SK-N-SH (cell line): ENCODE results near the gene BMAL1. TPM values are rescaled to one million over a fixed set of nuclear protein-coding genes. Genes with fewer than 3 reads are reported as not detected.

Experiments used
- CTCF ChIA-PET: fragments of 300-600, 350-600 bp; formaldehyde crosslinking; extraction: SDS; loops from one replicate; lab custom pipeline; 2021; lab: Yijun Ruan, JAX
- POLR2A ChIA-PET: fragments of 350-600 bp; sonication (Branson Sonifier 250); formaldehyde crosslinking; extraction: SDS; loops from one replicate; lab custom pipeline; 2020; ENCODE audit warnings: antibody characterized with exemption, inconsistent platforms; lab: Yijun Ruan, JAX
- DNase-seq: peaks from one replicate; pipeline ENCODE4 v3.0.0; 2012
- H2AFZ ChIP-seq: fragments of 200-600 bp; sonication (generic); 2 replicates; pipeline ENCODE4 v1.8.1; 2016; ENCODE audit warnings: antibody characterized with exemption, mild to moderate bottlenecking, low read depth
- H3F3A ChIP-seq: fragments of 200-600 bp; sonication (generic); replicated peaks from 2 replicates; pipeline ENCODE3; 2016; ENCODE audit warnings: antibody characterized with exemption, mild to moderate bottlenecking; ENCODE audit not compliant: insufficient read depth
- H3K27ac ChIP-seq, 2 experiments: fragments of 200-500 bp in 1 of 2; fragments of 200-600 bp in 1 of 2; sonication (Bioruptor generic) in 1 of 2; sonication (generic), shearing (Covaris generic) in 1 of 2; 2 replicates each; pipeline versions ENCODE4 v1.5.1 to v1.6.1; 2014 to 2016; ENCODE audit warnings: low read depth in 2 of 2, inconsistent platforms in 1 of 2, low read length in 1 of 2, mild to moderate bottlenecking in 1 of 2, mixed read lengths in 1 of 2
- H3K27me3 ChIP-seq: fragments of 200-600 bp; sonication (generic), shearing (Covaris generic); 2 replicates; pipeline ENCODE4 v1.6.1; 2016; ENCODE audit warnings: mixed run types; ENCODE audit not compliant: insufficient read depth
- H3K36me3 ChIP-seq, 2 experiments: fragments of 200-500 bp in 1 of 2; fragments of 200-600 bp in 1 of 2; sonication (Bioruptor generic) in 1 of 2; sonication (generic) in 1 of 2; replicated peaks in 1 of 2; 2 replicates each; pipeline versions ENCODE3 to v1.5.1; 2014 to 2016; ENCODE audit warnings: low read length in 1 of 2, mild to moderate bottlenecking in 1 of 2; ENCODE audit not compliant: insufficient read depth in 2 of 2, control insufficient read depth in 1 of 2
- H3K4me1 ChIP-seq, 2 experiments: fragments of 200-500 bp in 1 of 2; fragments of 200-600 bp in 1 of 2; sonication (Bioruptor generic) in 1 of 2; sonication (generic), shearing (Covaris generic) in 1 of 2; 2 replicates each; pipeline versions ENCODE4 v1.5.1 to v1.6.1; 2014 to 2016; ENCODE audit warnings: low read depth in 1 of 2, low read length in 1 of 2, mixed run types in 1 of 2; ENCODE audit not compliant: insufficient read depth in 2 of 2, control insufficient read depth in 1 of 2
- H3K4me2 ChIP-seq: fragments of 200-600 bp; sonication (generic), shearing (Covaris generic); 2 replicates; pipeline ENCODE4 v1.6.1; 2017; ENCODE audit warnings: mixed run types
- H3K4me3 ChIP-seq, 2 experiments: fragments of 200-500 bp in 1 of 2; fragments of 200-600 bp in 1 of 2; sonication (Bioruptor generic) in 1 of 2; sonication (generic), shearing (Covaris generic) in 1 of 2; 2 replicates each; pipeline versions ENCODE4 v1.5.1 to v1.8.1; 2014 to 2016; ENCODE audit warnings: low read depth in 2 of 2, inconsistent platforms in 1 of 2, low read length in 1 of 2, mild to moderate bottlenecking in 1 of 2, mixed read lengths in 1 of 2, moderate library complexity in 1 of 2
- H3K79me2 ChIP-seq: fragments of 200-600 bp; sonication (generic); 2 replicates; pipeline ENCODE4 v1.8.1; 2017; ENCODE audit warnings: mild to moderate bottlenecking; ENCODE audit not compliant: insufficient read depth
- H3K9ac ChIP-seq: fragments of 200-600 bp; sonication (generic); 2 replicates; pipeline ENCODE4 v1.6.1; 2017; ENCODE audit warnings: mixed run types
- H3K9me2 ChIP-seq: fragments of 200-600 bp; sonication (generic); 2 replicates; pipeline ENCODE4 v1.6.1; 2017; ENCODE audit warnings: mixed run types
- H3K9me3 ChIP-seq: fragments of 200-600 bp; sonication (generic); 2 replicates; pipeline ENCODE4 v1.6.1; 2017; ENCODE audit warnings: mixed run types, mild to moderate bottlenecking, moderate library complexity
- H4K20me1 ChIP-seq: fragments of 200-600 bp; sonication (generic); 2 replicates; pipeline ENCODE4 v1.6.1; 2017; ENCODE audit warnings: mild to moderate bottlenecking, mixed run types; ENCODE audit not compliant: insufficient read depth
- CHD2 ChIP-seq: fragments of 150-350 bp; IDR thresholded peaks from 2 replicates; pipeline ENCODE4 v1.6.1; 2018; ENCODE audit warnings: low read length; ENCODE audit not compliant: partially characterized antibody
- ELF1 ChIP-seq: IDR thresholded peaks from 2 replicates; pipeline ENCODE4 v1.4.0; 2012
- EP300 ChIP-seq, 2 experiments: IDR thresholded peaks; 2 replicates each; pipeline versions ENCODE4 v1.4.0 to v1.6.1; 2012; ENCODE audit warnings: borderline replicate concordance in 1 of 2, low read depth in 1 of 2, low read length in 1 of 2
- FOXJ3 ChIP-seq: sonication (generic); formaldehyde crosslinking; IDR thresholded peaks from 2 replicates; pipeline ENCODE4 v1.5.1; 2020; ENCODE audit warnings: mild to moderate bottlenecking, missing genetic modification reagents
- GATA2 ChIP-seq: sonication (generic); formaldehyde crosslinking; IDR thresholded peaks from 2 replicates; pipeline ENCODE4 v1.5.0; 2020; ENCODE audit warnings: mild to moderate bottlenecking, missing genetic modification reagents
- JUND ChIP-seq: IDR thresholded peaks from 2 replicates; pipeline ENCODE4 v1.4.0; 2012
- RAD21 ChIP-seq: IDR thresholded peaks from 2 replicates; pipeline ENCODE4 v1.6.1; 2012; ENCODE audit warnings: mild to moderate bottlenecking, low read length
- RCOR1 ChIP-seq: fragments of 150-350 bp; IDR thresholded peaks from 2 replicates; pipeline ENCODE4 v1.6.1; 2017; ENCODE audit warnings: antibody characterized with exemption, low read length
- TEAD4 ChIP-seq: IDR thresholded peaks from 2 replicates; pipeline ENCODE4 v1.4.0; 2012; ENCODE audit warnings: mild to moderate bottlenecking, borderline replicate concordance; ENCODE audit not compliant: insufficient read depth
- YY1 ChIP-seq: IDR thresholded peaks from 2 replicates; pipeline ENCODE4 v1.4.0; 2012; ENCODE audit warnings: low read depth, mild to moderate bottlenecking
- WGBS: methylation state at CpG from one replicate; pipeline ENCODE4 v1.1.6; 2017; ENCODE audit warnings: low lambda C conversion rate; 5-methylcytosine and 5-hydroxymethylcytosine counted together
- polyA plus RNA-seq, 3 experiments: library from polyadenylated mRNA; depleted of rRNA; stranded (reverse); fragments of >200 nt; gene quantifications; 2 replicates each; pipeline ENCODE4 v1.2.3, GENCODE V29; 2012
- TF ChIP-seq, protein P1 (sequence below): IDR thresholded peaks from 2 replicates; pipeline ENCODE4 v1.6.1; 2012; ENCODE audit warnings: mild to moderate bottlenecking, low read depth, low read length, moderate library complexity
- TF ChIP-seq, protein P2 (sequence below): IDR thresholded peaks from 2 replicates; pipeline ENCODE4 v1.4.0; 2012; ENCODE audit warnings: low read depth, borderline replicate concordance
- TF ChIP-seq, protein P3 (sequence below): fragments of 150-350 bp; IDR thresholded peaks from 2 replicates; pipeline ENCODE4 v1.6.1; 2017; ENCODE audit warnings: antibody characterized with exemption, low read length, low read depth, borderline replicate concordance
- TF ChIP-seq, protein P4 (sequence below): fragments of 200-600 bp; sonication (generic); IDR thresholded peaks from 2 replicates; pipeline ENCODE4 v1.6.1; 2017; ENCODE audit warnings: antibody characterized with exemption, mild to moderate bottlenecking, moderate library complexity

Gene BMAL1
- polyA plus RNA-seq, 1 of the 3 experiments (the other 2 are of a cell fraction), result 6.5 TPM

DNA sequence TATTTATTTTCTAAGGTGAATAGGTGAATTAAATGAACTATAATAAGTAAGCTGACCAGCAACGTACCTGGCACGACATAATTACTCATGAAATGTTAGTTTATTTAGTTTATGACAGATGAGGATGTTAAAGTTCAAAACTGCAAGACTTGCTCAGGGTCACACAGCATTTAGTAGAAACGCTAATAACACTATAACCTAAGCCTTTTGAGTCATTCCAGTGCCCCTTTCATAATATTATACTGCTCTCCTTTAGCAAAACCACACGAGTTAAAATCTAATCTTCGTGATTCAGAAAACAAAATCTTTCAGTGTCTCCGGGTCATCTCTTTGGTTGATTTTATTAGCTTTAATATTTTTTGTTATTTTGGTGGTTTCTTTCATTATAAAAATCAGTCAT lies 145.8 kb downstream of the BMAL1 start:
- Histone ChIP-seq H3K36me3 (peaks cover 22 to 29% of the 10 kb centered on the region in 2 experiments), H2AFZ (no peak overlapping the region), H3K9ac (no peak overlapping the region), H3K4me2 (no peak overlapping the region), H3K27ac (peak overlapping the region in 1 of 2 experiments; percentile 39; a peak in 1 of 4 replicates), H3K9me3 (peaks cover 27% of the 10 kb centered on the region; the same call in 1 of the 2 replicates), H3K27me3 (no peaks in the 10 kb centered on the region), H3K9me2 (no peaks in the 10 kb centered on the region), H3K4me1 (no peaks in the 10 kb centered on the region; a peak in 1 of 4 replicates), H3F3A (peaks cover 10% of the 10 kb centered on the region), H4K20me1 (peaks cover 5% of the 10 kb centered on the region; the same call in 1 of the 2 replicates), H3K4me3 (no peak overlapping the region), H3K79me2 (peaks cover 69% of the 10 kb centered on the region)
- DNase-seq, result no peak
- ChIA-PET CTCF (no interaction called here), POLR2A (no interaction called here)
- 81% methylated on average over 6 of the region's 6 CpGs for WGBS
- no peak for TF ChIP-seq EP300 (IDR thresholded peaks at IDR 0.05; ENCODE audit: borderline replicate concordance in 1 of 2, low read depth in 1 of 2, low read length in 1 of 2)
- no peak for TF ChIP-seq ELF1
- no peak for TF ChIP-seq GATA2 (CRISPR knock-in tag)
- no peak for TF ChIP-seq TEAD4

DNA sequence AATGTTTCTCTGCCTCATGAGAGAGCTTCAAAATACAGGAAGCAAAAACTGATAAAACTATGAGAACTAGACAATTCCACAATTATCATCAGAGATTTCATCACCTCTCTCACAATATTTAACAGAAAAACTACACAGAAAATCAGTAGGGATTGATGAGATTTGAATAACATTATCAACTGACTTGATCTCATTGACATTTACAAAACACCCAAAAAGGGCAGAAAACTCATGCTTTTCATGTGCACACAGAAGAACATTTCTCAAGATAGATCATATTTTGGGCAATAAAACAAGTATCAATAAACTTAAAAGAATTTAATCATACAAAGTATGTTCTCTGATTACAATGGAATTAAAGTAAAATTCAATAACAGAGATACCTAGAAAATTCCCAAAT lies 149.8 kb downstream of the BMAL1 start:
- Histone ChIP-seq H3K27ac (no peak overlapping the region), H3K9ac (no peak overlapping the region), H3K9me3 (peaks cover 37% of the 10 kb centered on the region; the same call in 1 of the 2 replicates), H3K4me3 (no peak overlapping the region), H3K27me3 (no peaks in the 10 kb centered on the region), H3K9me2 (0 out of 2 replicates have a peak, but pooled peaks cover 2% of the 10 kb centered on the region), H4K20me1 (0 out of 2 replicates have a peak, but pooled peaks cover under 1% of the 10 kb centered on the region), H3K79me2 (peaks cover 82% of the 10 kb centered on the region), H3F3A (no peaks in the 10 kb centered on the region), H3K4me1 (no peaks in the 10 kb centered on the region; a peak in 1 of 4 replicates), H3K36me3 (peaks cover 3 to 45% of the 10 kb centered on the region in 2 experiments), H2AFZ (no peak overlapping the region), H3K4me2 (no peak overlapping the region)
- ChIA-PET POLR2A (no interaction called here), CTCF (no interaction called here)
- no peak for DNase-seq
- no peak for TF ChIP-seq CHD2

DNA sequence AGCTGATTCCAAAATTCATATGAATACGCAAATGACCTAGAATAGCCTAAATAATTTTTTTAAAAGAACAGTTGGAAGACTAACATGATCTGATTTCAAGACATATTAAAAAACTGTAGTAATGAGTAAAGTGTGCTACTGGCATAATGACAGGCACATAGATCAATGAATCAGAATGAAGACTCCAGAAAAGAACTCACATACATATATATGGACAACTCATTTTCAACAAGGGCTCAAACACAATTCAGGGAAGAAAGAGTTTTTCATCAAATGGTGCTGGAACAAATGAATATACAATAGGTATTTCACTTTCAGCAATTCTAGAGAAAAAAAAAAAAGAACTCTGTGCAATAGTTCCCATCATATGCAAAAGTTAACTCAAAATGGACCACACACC lies 151.7 kb downstream of the BMAL1 start:
- no peak for DNase-seq
- Histone ChIP-seq H3K9me2 (0 out of 2 replicates have a peak, but pooled peaks cover 2% of the 10 kb centered on the region), H3K27ac (no peak overlapping the region), H3K4me3 (no peak overlapping the region), H3K36me3 (peaks cover 3 to 45% of the 10 kb centered on the region in 2 experiments), H3K4me2 (no peak overlapping the region), H3K79me2 (peaks cover 75% of the 10 kb centered on the region), H3K27me3 (no peaks in the 10 kb centered on the region), H3K9me3 (peaks cover 37% of the 10 kb centered on the region; the same call in 1 of the 2 replicates), H4K20me1 (no peaks in the 10 kb centered on the region), H2AFZ (no peak overlapping the region), H3F3A (no peaks in the 10 kb centered on the region), H3K9ac (no peak overlapping the region), H3K4me1 (no peaks in the 10 kb centered on the region; a peak in 1 of 4 replicates)
- 79% methylated on average over 1 of the region's 1 CpG for WGBS
- ChIA-PET POLR2A (no interaction called here), CTCF (no interaction called here)
- TF ChIP-seq, protein P1, sequence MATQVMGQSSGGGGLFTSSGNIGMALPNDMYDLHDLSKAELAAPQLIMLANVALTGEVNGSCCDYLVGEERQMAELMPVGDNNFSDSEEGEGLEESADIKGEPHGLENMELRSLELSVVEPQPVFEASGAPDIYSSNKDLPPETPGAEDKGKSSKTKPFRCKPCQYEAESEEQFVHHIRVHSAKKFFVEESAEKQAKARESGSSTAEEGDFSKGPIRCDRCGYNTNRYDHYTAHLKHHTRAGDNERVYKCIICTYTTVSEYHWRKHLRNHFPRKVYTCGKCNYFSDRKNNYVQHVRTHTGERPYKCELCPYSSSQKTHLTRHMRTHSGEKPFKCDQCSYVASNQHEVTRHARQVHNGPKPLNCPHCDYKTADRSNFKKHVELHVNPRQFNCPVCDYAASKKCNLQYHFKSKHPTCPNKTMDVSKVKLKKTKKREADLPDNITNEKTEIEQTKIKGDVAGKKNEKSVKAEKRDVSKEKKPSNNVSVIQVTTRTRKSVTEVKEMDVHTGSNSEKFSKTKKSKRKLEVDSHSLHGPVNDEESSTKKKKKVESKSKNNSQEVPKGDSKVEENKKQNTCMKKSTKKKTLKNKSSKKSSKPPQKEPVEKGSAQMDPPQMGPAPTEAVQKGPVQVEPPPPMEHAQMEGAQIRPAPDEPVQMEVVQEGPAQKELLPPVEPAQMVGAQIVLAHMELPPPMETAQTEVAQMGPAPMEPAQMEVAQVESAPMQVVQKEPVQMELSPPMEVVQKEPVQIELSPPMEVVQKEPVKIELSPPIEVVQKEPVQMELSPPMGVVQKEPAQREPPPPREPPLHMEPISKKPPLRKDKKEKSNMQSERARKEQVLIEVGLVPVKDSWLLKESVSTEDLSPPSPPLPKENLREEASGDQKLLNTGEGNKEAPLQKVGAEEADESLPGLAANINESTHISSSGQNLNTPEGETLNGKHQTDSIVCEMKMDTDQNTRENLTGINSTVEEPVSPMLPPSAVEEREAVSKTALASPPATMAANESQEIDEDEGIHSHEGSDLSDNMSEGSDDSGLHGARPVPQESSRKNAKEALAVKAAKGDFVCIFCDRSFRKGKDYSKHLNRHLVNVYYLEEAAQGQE, result no peak
- TF ChIP-seq JUND, result no peak
- no peak for TF ChIP-seq RAD21
- no peak for TF ChIP-seq RCOR1
- no peak for TF ChIP-seq YY1
- TF ChIP-seq, protein P2, sequence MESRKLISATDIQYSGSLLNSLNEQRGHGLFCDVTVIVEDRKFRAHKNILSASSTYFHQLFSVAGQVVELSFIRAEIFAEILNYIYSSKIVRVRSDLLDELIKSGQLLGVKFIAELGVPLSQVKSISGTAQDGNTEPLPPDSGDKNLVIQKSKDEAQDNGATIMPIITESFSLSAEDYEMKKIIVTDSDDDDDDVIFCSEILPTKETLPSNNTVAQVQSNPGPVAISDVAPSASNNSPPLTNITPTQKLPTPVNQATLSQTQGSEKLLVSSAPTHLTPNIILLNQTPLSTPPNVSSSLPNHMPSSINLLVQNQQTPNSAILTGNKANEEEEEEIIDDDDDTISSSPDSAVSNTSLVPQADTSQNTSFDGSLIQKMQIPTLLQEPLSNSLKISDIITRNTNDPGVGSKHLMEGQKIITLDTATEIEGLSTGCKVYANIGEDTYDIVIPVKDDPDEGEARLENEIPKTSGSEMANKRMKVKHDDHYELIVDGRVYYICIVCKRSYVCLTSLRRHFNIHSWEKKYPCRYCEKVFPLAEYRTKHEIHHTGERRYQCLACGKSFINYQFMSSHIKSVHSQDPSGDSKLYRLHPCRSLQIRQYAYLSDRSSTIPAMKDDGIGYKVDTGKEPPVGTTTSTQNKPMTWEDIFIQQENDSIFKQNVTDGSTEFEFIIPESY, result no peak
- no peak for TF ChIP-seq FOXJ3 (CRISPR knock-in tag)
- TF ChIP-seq, protein P3, sequence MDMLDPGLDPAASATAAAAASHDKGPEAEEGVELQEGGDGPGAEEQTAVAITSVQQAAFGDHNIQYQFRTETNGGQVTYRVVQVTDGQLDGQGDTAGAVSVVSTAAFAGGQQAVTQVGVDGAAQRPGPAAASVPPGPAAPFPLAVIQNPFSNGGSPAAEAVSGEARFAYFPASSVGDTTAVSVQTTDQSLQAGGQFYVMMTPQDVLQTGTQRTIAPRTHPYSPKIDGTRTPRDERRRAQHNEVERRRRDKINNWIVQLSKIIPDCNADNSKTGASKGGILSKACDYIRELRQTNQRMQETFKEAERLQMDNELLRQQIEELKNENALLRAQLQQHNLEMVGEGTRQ, result no peak
- TF ChIP-seq, protein P4, sequence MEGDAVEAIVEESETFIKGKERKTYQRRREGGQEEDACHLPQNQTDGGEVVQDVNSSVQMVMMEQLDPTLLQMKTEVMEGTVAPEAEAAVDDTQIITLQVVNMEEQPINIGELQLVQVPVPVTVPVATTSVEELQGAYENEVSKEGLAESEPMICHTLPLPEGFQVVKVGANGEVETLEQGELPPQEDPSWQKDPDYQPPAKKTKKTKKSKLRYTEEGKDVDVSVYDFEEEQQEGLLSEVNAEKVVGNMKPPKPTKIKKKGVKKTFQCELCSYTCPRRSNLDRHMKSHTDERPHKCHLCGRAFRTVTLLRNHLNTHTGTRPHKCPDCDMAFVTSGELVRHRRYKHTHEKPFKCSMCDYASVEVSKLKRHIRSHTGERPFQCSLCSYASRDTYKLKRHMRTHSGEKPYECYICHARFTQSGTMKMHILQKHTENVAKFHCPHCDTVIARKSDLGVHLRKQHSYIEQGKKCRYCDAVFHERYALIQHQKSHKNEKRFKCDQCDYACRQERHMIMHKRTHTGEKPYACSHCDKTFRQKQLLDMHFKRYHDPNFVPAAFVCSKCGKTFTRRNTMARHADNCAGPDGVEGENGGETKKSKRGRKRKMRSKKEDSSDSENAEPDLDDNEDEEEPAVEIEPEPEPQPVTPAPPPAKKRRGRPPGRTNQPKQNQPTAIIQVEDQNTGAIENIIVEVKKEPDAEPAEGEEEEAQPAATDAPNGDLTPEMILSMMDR, result no peak
- TF ChIP-seq ELF1, result no peak
